ENCODE measurements around the gene COL18A1.

DNA sequence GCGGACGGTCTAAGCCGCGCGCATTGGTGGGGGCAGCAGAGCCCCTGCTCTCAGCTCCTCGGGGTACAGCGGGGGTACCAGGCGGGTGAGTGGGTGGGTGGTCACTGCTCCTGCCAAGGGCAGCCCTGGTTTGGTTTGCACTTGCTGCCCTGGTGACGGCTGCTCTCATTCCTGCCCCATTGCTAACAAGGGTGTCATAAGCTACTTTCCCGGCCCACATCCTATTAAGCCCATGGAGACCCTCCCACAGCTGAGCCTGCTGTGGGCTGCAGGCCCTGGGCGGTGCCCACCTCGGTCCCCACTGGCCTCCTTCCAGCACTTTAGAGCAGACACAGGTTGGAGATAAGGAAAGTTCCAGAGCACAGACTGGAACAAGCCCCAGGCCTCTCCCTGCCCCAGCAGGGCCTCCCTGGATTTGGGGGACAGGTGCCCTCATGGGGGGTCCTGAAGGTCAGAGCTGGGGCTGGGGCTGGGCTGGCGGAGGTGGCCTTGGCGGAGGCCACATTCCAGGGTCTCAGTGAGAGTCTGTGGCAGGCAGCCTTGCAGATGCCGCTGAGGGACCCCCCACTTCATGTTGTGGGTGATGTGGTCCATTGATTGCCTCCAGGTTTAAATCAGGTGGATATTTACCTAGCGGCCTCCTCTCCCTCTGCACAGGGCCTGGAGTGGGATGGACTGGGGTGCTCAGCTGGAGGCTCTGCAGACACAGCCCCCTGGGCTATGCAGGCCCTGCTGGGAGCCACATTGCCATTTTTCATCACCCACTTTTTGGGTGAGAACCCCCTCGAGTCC is 27.0 kb downstream of the COL18A1 start:
- TF ChIP-seq, protein P1, sequence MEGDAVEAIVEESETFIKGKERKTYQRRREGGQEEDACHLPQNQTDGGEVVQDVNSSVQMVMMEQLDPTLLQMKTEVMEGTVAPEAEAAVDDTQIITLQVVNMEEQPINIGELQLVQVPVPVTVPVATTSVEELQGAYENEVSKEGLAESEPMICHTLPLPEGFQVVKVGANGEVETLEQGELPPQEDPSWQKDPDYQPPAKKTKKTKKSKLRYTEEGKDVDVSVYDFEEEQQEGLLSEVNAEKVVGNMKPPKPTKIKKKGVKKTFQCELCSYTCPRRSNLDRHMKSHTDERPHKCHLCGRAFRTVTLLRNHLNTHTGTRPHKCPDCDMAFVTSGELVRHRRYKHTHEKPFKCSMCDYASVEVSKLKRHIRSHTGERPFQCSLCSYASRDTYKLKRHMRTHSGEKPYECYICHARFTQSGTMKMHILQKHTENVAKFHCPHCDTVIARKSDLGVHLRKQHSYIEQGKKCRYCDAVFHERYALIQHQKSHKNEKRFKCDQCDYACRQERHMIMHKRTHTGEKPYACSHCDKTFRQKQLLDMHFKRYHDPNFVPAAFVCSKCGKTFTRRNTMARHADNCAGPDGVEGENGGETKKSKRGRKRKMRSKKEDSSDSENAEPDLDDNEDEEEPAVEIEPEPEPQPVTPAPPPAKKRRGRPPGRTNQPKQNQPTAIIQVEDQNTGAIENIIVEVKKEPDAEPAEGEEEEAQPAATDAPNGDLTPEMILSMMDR (IDR thresholded peaks at IDR 0.05): no peak
- TF ChIP-seq NFIC (IDR thresholded peaks at IDR 0.05; ENCODE audit: borderline replicate concordance) (no peak), EP300 (IDR thresholded peaks at IDR 0.05; ENCODE audit: borderline replicate concordance in 1 of 2, low read depth in 1 of 2, low read length in 1 of 2) (no peak), POLR2AphosphoS5 (IDR thresholded peaks at IDR 0.05; ENCODE audit: low read depth, low read length) (no peak), EZH2phosphoT487 (IDR thresholded peaks at IDR 0.05; ENCODE audit: borderline replicate concordance, low read depth) (no peak), NRF1 (IDR thresholded peaks at IDR 0.05; ENCODE audit: low read depth, low read length) (no peak)
- TF ChIP-seq, protein P2, sequence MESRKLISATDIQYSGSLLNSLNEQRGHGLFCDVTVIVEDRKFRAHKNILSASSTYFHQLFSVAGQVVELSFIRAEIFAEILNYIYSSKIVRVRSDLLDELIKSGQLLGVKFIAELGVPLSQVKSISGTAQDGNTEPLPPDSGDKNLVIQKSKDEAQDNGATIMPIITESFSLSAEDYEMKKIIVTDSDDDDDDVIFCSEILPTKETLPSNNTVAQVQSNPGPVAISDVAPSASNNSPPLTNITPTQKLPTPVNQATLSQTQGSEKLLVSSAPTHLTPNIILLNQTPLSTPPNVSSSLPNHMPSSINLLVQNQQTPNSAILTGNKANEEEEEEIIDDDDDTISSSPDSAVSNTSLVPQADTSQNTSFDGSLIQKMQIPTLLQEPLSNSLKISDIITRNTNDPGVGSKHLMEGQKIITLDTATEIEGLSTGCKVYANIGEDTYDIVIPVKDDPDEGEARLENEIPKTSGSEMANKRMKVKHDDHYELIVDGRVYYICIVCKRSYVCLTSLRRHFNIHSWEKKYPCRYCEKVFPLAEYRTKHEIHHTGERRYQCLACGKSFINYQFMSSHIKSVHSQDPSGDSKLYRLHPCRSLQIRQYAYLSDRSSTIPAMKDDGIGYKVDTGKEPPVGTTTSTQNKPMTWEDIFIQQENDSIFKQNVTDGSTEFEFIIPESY (IDR thresholded peaks at IDR 0.05; ENCODE audit: borderline replicate concordance, low read depth): no peak
